Neural cell (in vitro differentiated cells): ENCODE data around the gene TSEN15. TPM values are rescaled to one million over a fixed set of nuclear protein-coding genes. Genes with fewer than 3 reads are reported as not detected.

ENCODE experiments used
- H2AFZ ChIP-seq: fragments of 200-600, 300-800 bp; sonication (generic), shearing (Covaris generic); 2 replicates; pipeline ENCODE4 v1.6.0; 2014; ENCODE audit warnings: low read depth, mild to moderate bottlenecking, antibody characterized with exemption, low read length, moderate library complexity
- H3F3A ChIP-seq: fragments of 200-600 bp; shearing (Covaris generic); 2 replicates; pipeline ENCODE4 v1.6.1; 2016; ENCODE audit warnings: mild to moderate bottlenecking, moderate library complexity, mixed read lengths, antibody characterized with exemption, low read length; ENCODE audit not compliant: insufficient read depth, poor library complexity, severe bottlenecking
- H3K27ac ChIP-seq: fragments of 200-600, 300-800 bp; sonication (generic), shearing (Covaris generic); 2 replicates; pipeline ENCODE4 v1.5.1; 2014; ENCODE audit warnings: mild to moderate bottlenecking, low read length, moderate library complexity
- H3K27me3 ChIP-seq: fragments of 300-800, 200-600 bp; sonication (generic), shearing (Covaris generic); 2 replicates; pipeline ENCODE4 v1.6.0; 2014; ENCODE audit warnings: mild to moderate bottlenecking, low read depth, low read length, moderate library complexity; ENCODE audit not compliant: insufficient read depth
- H3K36me3 ChIP-seq: fragments of 300-800, 200-600 bp; sonication (generic), shearing (Covaris generic); 2 replicates; pipeline ENCODE4 v1.5.1; 2014; ENCODE audit warnings: mild to moderate bottlenecking, antibody characterized with exemption, low read length, moderate library complexity; ENCODE audit not compliant: insufficient read depth
- H3K4me2 ChIP-seq: fragments of 300-800, 200-600 bp; sonication (generic), shearing (Covaris generic); 2 replicates; pipeline ENCODE4 v1.6.0; 2014; ENCODE audit warnings: mild to moderate bottlenecking, low read length
- H3K4me3 ChIP-seq: fragments of 300-800, 200-600 bp; sonication (generic), shearing (Covaris generic); 2 replicates; pipeline ENCODE4 v1.5.1; 2014; ENCODE audit warnings: mild to moderate bottlenecking, low read length, moderate library complexity
- H3K79me2 ChIP-seq: fragments of 200-600 bp; shearing (Covaris generic); replicated peaks from 2 replicates; pipeline ENCODE4 v1.6.0; 2014; ENCODE audit warnings: mild to moderate bottlenecking, low read length, moderate library complexity; ENCODE audit not compliant: insufficient read depth
- H3K9ac ChIP-seq: fragments of 300-800, 200-600 bp; sonication (generic), shearing (Covaris generic); 2 replicates; pipeline ENCODE4 v1.6.1; 2016; ENCODE audit warnings: mild to moderate bottlenecking, low read length, mixed read lengths
- H3K9me2 ChIP-seq: fragments of 200-600 bp; shearing (Covaris generic); 2 replicates; pipeline ENCODE4 v1.6.1; 2016; ENCODE audit warnings: mild to moderate bottlenecking, low read length, mixed read lengths; ENCODE audit not compliant: insufficient read depth
- H3K9me3 ChIP-seq: fragments of 200-600, 300-800 bp; sonication (generic), shearing (Covaris generic); 2 replicates; pipeline ENCODE4 v1.6.1; 2016; ENCODE audit warnings: mild to moderate bottlenecking, mixed run types, low read length, moderate library complexity, mixed read lengths
- H4K20me1 ChIP-seq: fragments of 200-600 bp; shearing (Covaris generic); 2 replicates; pipeline ENCODE4 v1.6.1; 2016; ENCODE audit warnings: mild to moderate bottlenecking, mixed run types; ENCODE audit not compliant: insufficient read depth
- EP300 ChIP-seq: fragments of 450-650 bp; conservative IDR thresholded peaks from 2 replicates; pipeline ENCODE4 v1.6.1; 2014; ENCODE audit warnings: antibody characterized with exemption, mild to moderate bottlenecking, moderate library complexity; ENCODE audit not compliant: poor library complexity, severe bottlenecking
- EZH2 ChIP-seq: fragments of 200-600, 300-800 bp; shearing (Covaris generic), sonication (generic); IDR thresholded peaks from 2 replicates; pipeline ENCODE4 v1.6.1; 2014; ENCODE audit warnings: antibody characterized with exemption, low read length, borderline replicate concordance, mild to moderate bottlenecking; ENCODE audit not compliant: insufficient read depth, poor library complexity, severe bottlenecking
- MXI1 ChIP-seq: fragments of 450-650 bp; conservative IDR thresholded peaks from 2 replicates; pipeline ENCODE4 v1.6.1; 2014; ENCODE audit warnings: antibody characterized with exemption, mild to moderate bottlenecking; ENCODE audit not compliant: poor library complexity, severe bottlenecking
- POLR2AphosphoS5 ChIP-seq: IDR thresholded peaks from 2 replicates; pipeline ENCODE4 v1.6.1; 2012
- RAD21 ChIP-seq: fragments of 450-650 bp; conservative IDR thresholded peaks from 2 replicates; pipeline ENCODE4 v1.6.1; 2014; ENCODE audit warnings: antibody characterized with exemption, mild to moderate bottlenecking, moderate library complexity
- REST ChIP-seq: IDR thresholded peaks from 2 replicates; pipeline ENCODE4 v1.6.1; 2012; ENCODE audit warnings: borderline replicate concordance
- SMC3 ChIP-seq: fragments of 450-650 bp; conservative IDR thresholded peaks from 2 replicates; pipeline ENCODE4 v1.6.1; 2014; ENCODE audit warnings: antibody characterized with exemption, mild to moderate bottlenecking, moderate library complexity; ENCODE audit not compliant: poor library complexity
- TAF1 ChIP-seq: IDR thresholded peaks from 2 replicates; pipeline ENCODE4 v1.6.1; 2012; ENCODE audit warnings: low read depth
- polyA plus RNA-seq: library from polyadenylated mRNA; depleted of rRNA; stranded (reverse); fragments of >200 nt; gene quantifications from 2 replicates; pipeline ENCODE4 v1.2.3, GENCODE V29; 2014
- TF ChIP-seq, protein P1 (sequence below): fragments of 450-650 bp; IDR thresholded peaks from 2 replicates; pipeline ENCODE4 v1.5.1; 2014; ENCODE audit warnings: antibody characterized with exemption, mild to moderate bottlenecking, moderate library complexity; ENCODE audit not compliant: poor library complexity, severe bottlenecking

Gene TSEN15
- polyA plus RNA-seq, 1 donor from 2014 or later: 56.9 TPM

DNA sequence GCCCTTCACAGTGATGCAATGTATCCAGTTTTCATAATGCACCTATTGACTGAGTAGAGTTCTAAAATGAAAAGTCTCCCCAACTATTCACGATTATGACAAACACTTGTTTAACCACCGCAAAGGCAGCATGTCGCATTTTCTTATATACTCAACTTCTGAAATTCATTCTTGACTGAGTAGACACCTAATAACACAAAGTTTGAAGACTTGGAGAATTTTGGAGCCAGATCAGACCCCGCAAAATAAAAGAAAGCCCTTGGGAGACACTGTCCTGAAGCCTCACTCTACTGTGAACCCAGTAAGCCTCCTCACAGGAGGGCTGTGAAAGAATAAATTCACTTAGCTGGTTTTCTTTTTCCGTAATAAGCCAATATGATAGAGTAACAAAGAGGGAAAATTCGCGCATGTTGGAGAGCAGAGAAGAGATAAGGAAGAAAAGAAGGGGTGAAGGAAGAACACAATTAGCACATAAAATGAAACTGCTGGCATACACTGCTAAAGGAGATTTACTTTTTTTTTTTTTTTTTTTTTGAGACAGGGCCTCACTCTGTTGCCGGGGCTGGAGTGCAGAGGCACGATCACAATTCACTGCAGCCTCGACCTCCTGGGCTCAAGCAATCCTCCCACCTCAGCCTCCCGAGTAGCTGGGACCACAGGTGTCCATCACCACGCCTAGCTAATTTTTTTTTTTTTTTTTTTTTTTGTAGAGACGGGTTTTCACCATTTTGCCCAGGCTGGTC, 13.5 kb upstream of the TSEN15 start:
- peaks cover 21% of the 10 kb centered on the region for H3K27me3 ChIP-seq
- TF ChIP-seq, protein P1, sequence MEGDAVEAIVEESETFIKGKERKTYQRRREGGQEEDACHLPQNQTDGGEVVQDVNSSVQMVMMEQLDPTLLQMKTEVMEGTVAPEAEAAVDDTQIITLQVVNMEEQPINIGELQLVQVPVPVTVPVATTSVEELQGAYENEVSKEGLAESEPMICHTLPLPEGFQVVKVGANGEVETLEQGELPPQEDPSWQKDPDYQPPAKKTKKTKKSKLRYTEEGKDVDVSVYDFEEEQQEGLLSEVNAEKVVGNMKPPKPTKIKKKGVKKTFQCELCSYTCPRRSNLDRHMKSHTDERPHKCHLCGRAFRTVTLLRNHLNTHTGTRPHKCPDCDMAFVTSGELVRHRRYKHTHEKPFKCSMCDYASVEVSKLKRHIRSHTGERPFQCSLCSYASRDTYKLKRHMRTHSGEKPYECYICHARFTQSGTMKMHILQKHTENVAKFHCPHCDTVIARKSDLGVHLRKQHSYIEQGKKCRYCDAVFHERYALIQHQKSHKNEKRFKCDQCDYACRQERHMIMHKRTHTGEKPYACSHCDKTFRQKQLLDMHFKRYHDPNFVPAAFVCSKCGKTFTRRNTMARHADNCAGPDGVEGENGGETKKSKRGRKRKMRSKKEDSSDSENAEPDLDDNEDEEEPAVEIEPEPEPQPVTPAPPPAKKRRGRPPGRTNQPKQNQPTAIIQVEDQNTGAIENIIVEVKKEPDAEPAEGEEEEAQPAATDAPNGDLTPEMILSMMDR: no peak
- TF ChIP-seq TAF1 (no peak), SMC3 (no peak), RAD21 (no peak), EZH2 (no peak), EP300 (no peak), MXI1 (no peak)
- H3K9me2 ChIP-seq: no peaks in the 10 kb centered on the region
- H4K20me1 ChIP-seq: no peaks in the 10 kb centered on the region
- no peak overlapping the region for H3K27ac ChIP-seq
- H2AFZ ChIP-seq: no peak overlapping the region
- no peaks in the 10 kb centered on the region for H3K79me2 ChIP-seq
- peak overlapping the region; percentile 52 for H3K4me2 ChIP-seq
- H3K9me3 ChIP-seq: no peaks in the 10 kb centered on the region
- peak overlapping the region; percentile 65 for H3K9ac ChIP-seq
- no peaks in the 10 kb centered on the region for H3F3A ChIP-seq
- H3K4me3 ChIP-seq: peak overlapping the region; percentile 75
- no peaks in the 10 kb centered on the region for H3K36me3 ChIP-seq

DNA sequence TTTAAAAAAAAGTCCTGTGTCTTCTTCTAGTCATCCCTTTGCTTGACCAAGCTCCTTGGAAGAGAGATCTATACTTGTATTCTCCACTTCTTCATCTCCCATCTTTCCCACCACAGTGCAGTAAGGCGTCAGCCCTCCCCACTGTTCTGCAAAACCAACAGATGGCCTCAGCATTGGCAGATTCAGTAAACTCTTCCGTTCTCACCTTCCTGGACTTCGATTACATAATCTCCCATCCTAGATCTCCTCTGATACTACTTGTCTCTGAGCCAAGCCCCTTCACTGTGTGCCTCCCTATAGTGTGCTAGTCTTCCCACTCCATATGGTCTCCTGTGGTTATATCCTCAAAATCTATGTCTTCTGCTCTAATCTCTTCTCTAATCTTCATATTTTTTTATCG, 12.4 kb upstream of the TSEN15 start:
- Histone ChIP-seq H3K9ac (no peak overlapping the region), H3K79me2 (no peaks in the 10 kb centered on the region), H4K20me1 (no peaks in the 10 kb centered on the region), H3K27ac (no peak overlapping the region), H3K4me3 (no peak overlapping the region), H2AFZ (no peak overlapping the region), H3K4me2 (no peak overlapping the region), H3F3A (no peaks in the 10 kb centered on the region), H3K27me3 (peaks cover 21% of the 10 kb centered on the region), H3K9me3 (no peaks in the 10 kb centered on the region), H3K9me2 (no peaks in the 10 kb centered on the region), H3K36me3 (no peaks in the 10 kb centered on the region)
- TF ChIP-seq EP300 (no peak), TAF1 (no peak), EZH2 (no peak), MXI1 (no peak), POLR2AphosphoS5 (no peak), SMC3 (no peak), RAD21 (no peak), REST (no peak)
- TF ChIP-seq, protein P1: no peak
